Measurements from ENCODE around the gene STH. TPM values are rescaled to one million over a fixed set of nuclear protein-coding genes. Genes with fewer than 3 reads are reported as not detected.

STH gene
- total RNA-seq, 1 donor from 2014 or later, result not detected

GRCh38 chr17:46010597-46011186, 11.6 kb downstream of the STH start:
- H3K27ac Mint-ChIP-seq (ENCODE audit: unreplicated experiment), result no peak overlapping the region

GRCh38 chr17:46011711-46012505, 12.9 kb downstream of the STH start:
- H3K27me3 ChIP-seq (ENCODE audit: insufficient read depth, low read length), result peaks cover 2% of the 10 kb centered on the region
- Mint-ChIP-seq H3K27me3 (ENCODE audit: low read depth, unreplicated experiment) (peaks cover 8% of the 10 kb centered on the region), H3K27ac (ENCODE audit: unreplicated experiment) (no peak overlapping the region), H3K4me3 (ENCODE audit: unreplicated experiment) (no peak overlapping the region), H3K4me1 (ENCODE audit: low read depth, unreplicated experiment) (peaks cover 11% of the 10 kb centered on the region), H3K9me3 (ENCODE audit: unreplicated experiment) (no peaks in the 10 kb centered on the region), H3K36me3 (ENCODE audit: low read depth, unreplicated experiment) (peaks cover 3% of the 10 kb centered on the region)
- H3K4me2 ChIP-seq (ENCODE audit: low read length), result no peak overlapping the region
- TF ChIP-seq EZH2 (IDR thresholded peaks at IDR 0.05; ENCODE audit: insufficient read depth, low read length) (no peak), CTCF (IDR thresholded peaks at IDR 0.05; ENCODE audit: insufficient read depth, low read depth, low read length) (no peak)
- FAIRE-seq, result no peak
- H3K27ac ChIP-seq (ENCODE audit: low read depth, low read length), result no peak overlapping the region
- no peak for DNase-seq (ENCODE audit: low read depth)
- H3K4me1 ChIP-seq (ENCODE audit: insufficient read depth, low read length), result peaks cover 12% of the 10 kb centered on the region
- no peak overlapping the region for H3K4me3 ChIP-seq (ENCODE audit: insufficient read depth, low read depth, low read length)
- H3K79me2 ChIP-seq (ENCODE audit: insufficient read depth, low read length), result no peaks in the 10 kb centered on the region
- H3K9me3 ChIP-seq (ENCODE audit: insufficient read depth, low read depth, low read length), result no peaks in the 10 kb centered on the region
- H2AFZ ChIP-seq (ENCODE audit: low read depth, low read length), result no peak overlapping the region
- H4K20me1 ChIP-seq (ENCODE audit: insufficient read depth, low read length), result no peaks in the 10 kb centered on the region
- no peaks in the 10 kb centered on the region for H3K36me3 ChIP-seq (ENCODE audit: insufficient read depth, low read length)
- no peak overlapping the region for H3K9ac ChIP-seq (ENCODE audit: low read length)

More at GRCh38 chr17:46010597-46011186, 11.6 kb downstream of the STH start:
- peaks cover 8% of the 10 kb centered on the region for H3K27me3 Mint-ChIP-seq (ENCODE audit: low read depth, unreplicated experiment)
- Histone ChIP-seq H2AFZ (ENCODE audit: low read depth, low read length) (no peak overlapping the region), H3K36me3 (ENCODE audit: insufficient read depth, low read length) (no peaks in the 10 kb centered on the region), H4K20me1 (ENCODE audit: insufficient read depth, low read length) (no peaks in the 10 kb centered on the region), H3K4me2 (ENCODE audit: low read length) (no peak overlapping the region), H3K27ac (ENCODE audit: low read depth, low read length) (no peak overlapping the region), H3K79me2 (ENCODE audit: insufficient read depth, low read length) (no peaks in the 10 kb centered on the region), H3K9ac (ENCODE audit: low read length) (no peak overlapping the region), H3K4me1 (ENCODE audit: insufficient read depth, low read length) (peaks cover 12% of the 10 kb centered on the region), H3K9me3 (ENCODE audit: insufficient read depth, low read depth, low read length) (no peaks in the 10 kb centered on the region), H3K27me3 (ENCODE audit: insufficient read depth, low read length) (peaks cover 2% of the 10 kb centered on the region), H3K4me3 (ENCODE audit: insufficient read depth, low read depth, low read length) (no peak overlapping the region)
- DNase-seq (ENCODE audit: low read depth), result no peak
- peaks cover 11% of the 10 kb centered on the region for H3K4me1 Mint-ChIP-seq (ENCODE audit: low read depth, unreplicated experiment)
- no peak for FAIRE-seq
- TF ChIP-seq CTCF (IDR thresholded peaks at IDR 0.05; ENCODE audit: insufficient read depth, low read depth, low read length), result no peak
- TF ChIP-seq EZH2 (IDR thresholded peaks at IDR 0.05; ENCODE audit: insufficient read depth, low read length), result no peak
- no peaks in the 10 kb centered on the region for H3K9me3 Mint-ChIP-seq (ENCODE audit: unreplicated experiment)
- H3K36me3 Mint-ChIP-seq (ENCODE audit: low read depth, unreplicated experiment), result peaks cover 3% of the 10 kb centered on the region
- no peak overlapping the region for H3K4me3 Mint-ChIP-seq (ENCODE audit: unreplicated experiment)
